Endothelial cell of umbilical vein (primary cell): ENCODE data around the gene MAT2A. TPM values are rescaled to one million over a fixed set of nuclear protein-coding genes. Genes with fewer than 3 reads are reported as not detected.

Experiments used
- BruUV-seq: library from RNA; stranded (reverse); fragments of 400-500 nt; replicated peaks from 2 replicates; lab custom pipeline; 2021; lab: Mats Ljungman, UMichigan
- CTCF ChIA-PET: fragments of 300-600, 350-600 bp; sonication (Branson Sonifier 250); formaldehyde crosslinking; loops from one replicate; lab custom pipeline; 2021; ENCODE audit warnings: antibody characterized with exemption, inconsistent platforms; lab: Charles Lee
- POLR2A ChIA-PET: fragments of 300-600, 350-600 bp; sonication (Branson Sonifier 250); formaldehyde crosslinking; loops from one replicate; lab custom pipeline; 2021; ENCODE audit warnings: antibody characterized with exemption, inconsistent platforms; lab: Charles Lee
- DNase-seq: peaks from one replicate; pipeline ENCODE4 v3.0.0-alpha.2; 2011; ENCODE audit warnings: low read depth, low spot score
- FAIRE-seq: peaks from 2 replicates; lab custom pipeline; 2011; peaks lifted over from hg19 to GRCh38; lab: Jason Lieb, UNC
- H2AFZ ChIP-seq: 2 replicates; pipeline ENCODE4 v1.6.0; 2012; ENCODE audit warnings: low read depth, low read length, control low read depth, inconsistent platforms
- H3K27ac ChIP-seq: 2 replicates; pipeline ENCODE4 v1.5.1; 2011; ENCODE audit warnings: low read depth, mild to moderate bottlenecking, control low read depth, low read length, moderate library complexity; ENCODE audit not compliant: insufficient read depth
- H3K27me3 ChIP-seq, 2 experiments: 2 replicates each; pipeline versions ENCODE4 v1.6.0 to v1.6.1; 2011; ENCODE audit warnings: low read length in 2 of 2, mixed read lengths in 1 of 2; ENCODE audit not compliant: control insufficient read depth in 2 of 2, insufficient read depth in 2 of 2
- H3K36me3 ChIP-seq, 2 experiments: 2 replicates in 1 of 2; 3 replicates in 1 of 2; pipeline ENCODE4 v1.5.1; 2011; ENCODE audit warnings: low read length in 2 of 2, mild to moderate bottlenecking in 1 of 2, moderate library complexity in 1 of 2; ENCODE audit not compliant: control insufficient read depth in 2 of 2, insufficient read depth in 2 of 2; ENCODE audit errors: extremely low read depth in 1 of 2
- H3K4me1 ChIP-seq: 3 replicates; pipeline ENCODE4 v1.5.1; 2011; ENCODE audit warnings: mild to moderate bottlenecking, low read length; ENCODE audit not compliant: control insufficient read depth, insufficient read depth; ENCODE audit errors: extremely low read depth
- H3K4me2 ChIP-seq: 2 replicates; pipeline ENCODE4 v1.6.1; 2011; ENCODE audit warnings: low read length, control low read depth, mixed read lengths; ENCODE audit not compliant: insufficient read depth
- H3K4me3 ChIP-seq, 3 experiments: fragments of 200-600 bp in 1 of 3; sonication (generic), shearing (Covaris generic) in 1 of 3; replicated peaks in 1 of 3; 2 replicates each; pipeline ENCODE4 v1.5.1; 2011 to 2016; ENCODE audit warnings: control low read depth in 3 of 3, low read length in 3 of 3, mild to moderate bottlenecking in 2 of 3, inconsistent platforms in 1 of 3, low read depth in 1 of 3, moderate library complexity in 1 of 3; ENCODE audit not compliant: insufficient read depth in 1 of 3
- H3K79me2 ChIP-seq: 2 replicates; pipeline ENCODE4 v1.6.0; 2012; ENCODE audit warnings: low read length, inconsistent platforms; ENCODE audit not compliant: control insufficient read depth, insufficient read depth
- H3K9ac ChIP-seq: replicated peaks from 2 replicates; pipeline ENCODE3; 2011; ENCODE audit warnings: low read length, control low read depth; ENCODE audit not compliant: insufficient read depth; ENCODE audit errors: extremely low read depth
- H3K9me1 ChIP-seq: replicated peaks from 3 replicates; pipeline ENCODE4 v1.6.0; 2011; ENCODE audit warnings: mild to moderate bottlenecking, low read length; ENCODE audit not compliant: control insufficient read depth, insufficient read depth; ENCODE audit errors: extremely low read depth
- H3K9me3 ChIP-seq: replicated peaks from 2 replicates; pipeline ENCODE4 v1.5.1; 2012; ENCODE audit warnings: low read length, inconsistent platforms; ENCODE audit not compliant: control insufficient read depth, insufficient read depth
- H4K20me1 ChIP-seq: replicated peaks from 2 replicates; pipeline ENCODE3; 2011; ENCODE audit warnings: mild to moderate bottlenecking, low read length; ENCODE audit not compliant: control insufficient read depth, insufficient read depth; ENCODE audit errors: extremely low read depth
- CTCF ChIP-seq, 2 donors: IDR thresholded peaks; 1 replicate in 1 of 2; 2 replicates in 1 of 2; pipeline ENCODE4 v1.5.1; 2011; ENCODE audit warnings: low read length in 2 of 2, mild to moderate bottlenecking in 2 of 2, moderate library complexity in 2 of 2, control low read depth in 1 of 2, inconsistent platforms in 1 of 2, low read depth in 1 of 2; ENCODE audit not compliant: insufficient read depth in 1 of 2; ENCODE audit errors: extremely low read depth in 1 of 2
- EZH2 ChIP-seq: IDR thresholded peaks from 2 replicates; pipeline ENCODE4 v1.6.1; 2012; ENCODE audit warnings: borderline replicate concordance, low read depth, mild to moderate bottlenecking, moderate library complexity, low read length, inconsistent platforms; ENCODE audit not compliant: severe bottlenecking
- FOS ChIP-seq: IDR thresholded peaks from 2 replicates; pipeline ENCODE4 v1.6.1; 2011; ENCODE audit warnings: mild to moderate bottlenecking, low read length, moderate library complexity, borderline replicate concordance; ENCODE audit not compliant: insufficient read depth
- GATA2 ChIP-seq: IDR thresholded peaks from 2 replicates; pipeline ENCODE4 v1.7.0; 2011; ENCODE audit warnings: low read depth, mild to moderate bottlenecking, moderate library complexity, mixed read lengths, low read length; ENCODE audit not compliant: insufficient read length, insufficient read depth
- JUN ChIP-seq: IDR thresholded peaks from 2 replicates; pipeline ENCODE4 v1.6.1; 2011; ENCODE audit warnings: borderline replicate concordance, low read depth; ENCODE audit not compliant: insufficient read length, insufficient read depth
- MYC ChIP-seq: IDR thresholded peaks from one replicate; pipeline ENCODE4 v1.6.1; 2011; ENCODE audit warnings: mild to moderate bottlenecking, low read depth, low read length
- POLR2A ChIP-seq: IDR thresholded peaks from 2 replicates; pipeline ENCODE4 v1.6.1; 2012; ENCODE audit warnings: low read depth, mild to moderate bottlenecking, control low read depth, low read length
- POLR2AphosphoS5 ChIP-seq: IDR thresholded peaks from 2 replicates; pipeline ENCODE4 v1.6.1; 2012; ENCODE audit warnings: low read depth, mild to moderate bottlenecking, control low read depth, low read length, moderate library complexity; ENCODE audit not compliant: insufficient read depth
- dilution Hi-C: fragments of 300-500 bp; cut with MboI; formaldehyde crosslinking; loops from one replicate; pipeline ENCODE4 v1.15.0; 2019; ENCODE audit warnings: low sequenced_read_pairs; ENCODE audit not compliant: extremely low pct_ligation_motif_present
- intact Hi-C: fragments of 100-400 bp; cut with micrococcal nuclease; formaldehyde crosslinking; loops from one replicate; pipeline ENCODE4 v1.10.0; 2022
- polyA plus RNA-seq, 4 experiments: library from polyadenylated mRNA; depleted of rRNA in 3 of 4; stranded (reverse) in 3 of 4; unstranded in 1 of 4; fragments of >200 nt; gene quantifications; 2 replicates each; pipeline versions ENCODE4 v1.2.1 to v1.2.3, GENCODE V29; 2011 to 2012; ENCODE audit warnings: missing spikeins in 1 of 4
- total RNA-seq: library from RNA; stranded (reverse); gene quantifications from 2 replicates; pipeline ENCODE4 v1.2.3, GENCODE V29; 2021
- TF ChIP-seq, protein P1 (sequence below): IDR thresholded peaks from 2 replicates; pipeline ENCODE4 v1.6.1; 2011; ENCODE audit not compliant: insufficient read depth, insufficient read length

The MAT2A gene
- total and polyA plus RNA-seq, 2 donors (not counting 3 experiments of a cell fraction or from before 2014, with no cell fraction given): 172 to 257 TPM

- intact Hi-C loops: no loop called here
- no peak overlapping the region for H3K9ac ChIP-seq
- H3K79me2 ChIP-seq: no peaks in the 10 kb centered on the region
- dilution Hi-C loops: no loop called here
- no peaks in the 10 kb centered on the region for H4K20me1 ChIP-seq
- no peak overlapping the region for H3K4me3 ChIP-seq
- H3K27me3 ChIP-seq: no peaks in the 10 kb centered on the region
- BruUV-seq: no TSS peak
- no peaks in the 10 kb centered on the region for H3K36me3 ChIP-seq
- POLR2A ChIA-PET: no interaction called here
- H3K4me2 ChIP-seq: no peak overlapping the region
- TF ChIP-seq CTCF (IDR thresholded peaks at IDR 0.05; ENCODE audit: extremely low read depth in 1 of 2, insufficient read depth in 1 of 2, low read depth in 1 of 2, low read length in 2 of 2) (no peak), GATA2 (no peak), MYC (no peak), FOS (no peak), JUN (no peak), POLR2AphosphoS5 (no peak), POLR2A (no peak), EZH2 (no peak)
- TF ChIP-seq, protein P1, sequence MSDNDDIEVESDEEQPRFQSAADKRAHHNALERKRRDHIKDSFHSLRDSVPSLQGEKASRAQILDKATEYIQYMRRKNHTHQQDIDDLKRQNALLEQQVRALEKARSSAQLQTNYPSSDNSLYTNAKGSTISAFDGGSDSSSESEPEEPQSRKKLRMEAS: no peak
- peaks cover 20% of the 10 kb centered on the region for H3K4me1 ChIP-seq
- no peaks in the 10 kb centered on the region for H3K9me1 ChIP-seq
- no peak for FAIRE-seq
- H2AFZ ChIP-seq: no peak overlapping the region
- no peak for DNase-seq
- no peaks in the 10 kb centered on the region for H3K9me3 ChIP-seq
- CTCF ChIA-PET: no interaction called here
- no peak overlapping the region for H3K27ac ChIP-seq
Observed at GRCh38 chr2:85497944-85498630, 40.9 kb upstream of the MAT2A start.
